ENCODE results near the gene CEP250. TPM values are rescaled to one million over a fixed set of nuclear protein-coding genes. Genes with fewer than 3 reads are reported as not detected.

CEP250 gene
- total RNA-seq, 4 donors from 2014 or later = 10.9 to 13.9 (median 12.8) TPM

DNA sequence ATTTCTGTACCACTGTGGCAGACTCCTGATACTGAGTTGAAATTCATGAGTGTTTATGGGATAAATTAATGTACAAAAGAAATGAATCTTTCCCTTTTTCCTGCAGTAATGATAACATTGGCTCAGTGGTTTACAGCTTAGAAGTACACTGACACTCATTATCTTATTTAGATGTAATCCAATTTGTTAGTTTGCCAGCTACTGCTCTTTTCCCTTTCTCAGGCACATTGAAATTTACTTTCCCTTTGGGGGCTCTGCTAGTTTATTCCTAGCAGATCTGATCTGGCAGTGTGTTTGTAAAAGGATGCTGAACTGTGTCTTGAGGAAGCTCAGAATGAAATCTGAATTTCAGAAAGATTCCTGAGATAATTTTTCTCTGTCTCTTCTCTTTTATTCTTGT is 3.0 kb downstream of the CEP250 start:
- intact Hi-C loops (cut with DNase I; ENCODE audit: low total_unique reads) = loop anchor here (10.0 kb wide), 2 partner anchors 314 to 634 kb away; partner anchors contain the start of genes EDEM2 and NCOA6

DNA sequence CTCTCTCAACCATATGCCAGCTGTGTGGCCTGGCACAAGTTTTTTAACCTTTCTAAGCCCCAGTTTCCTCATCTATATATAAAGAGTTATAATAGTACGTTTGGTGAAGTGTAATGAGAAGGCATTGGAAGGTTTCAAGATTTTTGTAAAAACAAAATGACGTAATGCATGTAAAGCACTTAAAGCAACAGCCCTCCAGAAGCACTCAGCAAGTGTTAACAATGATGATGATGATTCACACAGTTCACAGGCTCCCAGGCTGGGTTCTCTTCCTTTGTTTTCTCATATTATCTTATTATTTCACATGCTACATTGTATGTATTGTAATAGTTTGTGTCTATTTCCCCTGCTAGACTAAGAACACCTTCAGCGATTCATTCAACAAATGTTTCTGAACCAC is 6.2 kb downstream of the CEP250 start:
- H3K27ac ChIP-seq = no peak overlapping the region
- no peak for ATAC-seq
- no peak overlapping the region for H3K4me3 ChIP-seq
- in situ Hi-C loops (cut with MboI; ENCODE audit: low sequenced_read_pairs in 4 of 4) (no loop called here), intact Hi-C loops (cut with DNase I; ENCODE audit: low total_unique reads) (loop anchor here (10.0 kb wide), 2 partner anchors 153 to 683 kb away; partner anchors contain the start of gene SPAG4)
- peaks cover 0 to 46% of the 10 kb centered on the region in 2 donors for H3K36me3 ChIP-seq
- peaks cover 3 to 6% of the 10 kb centered on the region in 2 donors for H3K4me1 ChIP-seq
- TF ChIP-seq, protein P1, sequence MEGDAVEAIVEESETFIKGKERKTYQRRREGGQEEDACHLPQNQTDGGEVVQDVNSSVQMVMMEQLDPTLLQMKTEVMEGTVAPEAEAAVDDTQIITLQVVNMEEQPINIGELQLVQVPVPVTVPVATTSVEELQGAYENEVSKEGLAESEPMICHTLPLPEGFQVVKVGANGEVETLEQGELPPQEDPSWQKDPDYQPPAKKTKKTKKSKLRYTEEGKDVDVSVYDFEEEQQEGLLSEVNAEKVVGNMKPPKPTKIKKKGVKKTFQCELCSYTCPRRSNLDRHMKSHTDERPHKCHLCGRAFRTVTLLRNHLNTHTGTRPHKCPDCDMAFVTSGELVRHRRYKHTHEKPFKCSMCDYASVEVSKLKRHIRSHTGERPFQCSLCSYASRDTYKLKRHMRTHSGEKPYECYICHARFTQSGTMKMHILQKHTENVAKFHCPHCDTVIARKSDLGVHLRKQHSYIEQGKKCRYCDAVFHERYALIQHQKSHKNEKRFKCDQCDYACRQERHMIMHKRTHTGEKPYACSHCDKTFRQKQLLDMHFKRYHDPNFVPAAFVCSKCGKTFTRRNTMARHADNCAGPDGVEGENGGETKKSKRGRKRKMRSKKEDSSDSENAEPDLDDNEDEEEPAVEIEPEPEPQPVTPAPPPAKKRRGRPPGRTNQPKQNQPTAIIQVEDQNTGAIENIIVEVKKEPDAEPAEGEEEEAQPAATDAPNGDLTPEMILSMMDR (IDR thresholded peaks at IDR 0.05 in 4 of 5, conservative IDR thresholded peaks at IDR 0.05 in 1 of 5) = no peak
- no peak for TF ChIP-seq POLR2A (IDR thresholded peaks at IDR 0.05)
- DNase-seq = no peak
- no peaks in the 10 kb centered on the region for H3K27me3 ChIP-seq
- H3K9me3 ChIP-seq = no peaks in the 10 kb centered on the region

More for the DNA sequence above, 3.0 kb downstream of the CEP250 start:
- Histone ChIP-seq H3K4me1 (peaks cover 20 to 22% of the 10 kb centered on the region in 2 donors), H3K27ac (no peak overlapping the region), H3K27me3 (no peaks in the 10 kb centered on the region), H3K36me3 (peaks cover 0 to 35% of the 10 kb centered on the region in 2 donors), H3K9me3 (no peaks in the 10 kb centered on the region), H3K4me3 (no peak overlapping the region)
- TF ChIP-seq, protein P1 (IDR thresholded peaks at IDR 0.05 in 4 of 5, conservative IDR thresholded peaks at IDR 0.05 in 1 of 5) = no peak
- no peak for TF ChIP-seq POLR2A (IDR thresholded peaks at IDR 0.05)
- no peak for ATAC-seq
- in situ Hi-C loops (cut with MboI; ENCODE audit: low sequenced_read_pairs in 4 of 4) = no loop called here
- no peak for DNase-seq

DNA sequence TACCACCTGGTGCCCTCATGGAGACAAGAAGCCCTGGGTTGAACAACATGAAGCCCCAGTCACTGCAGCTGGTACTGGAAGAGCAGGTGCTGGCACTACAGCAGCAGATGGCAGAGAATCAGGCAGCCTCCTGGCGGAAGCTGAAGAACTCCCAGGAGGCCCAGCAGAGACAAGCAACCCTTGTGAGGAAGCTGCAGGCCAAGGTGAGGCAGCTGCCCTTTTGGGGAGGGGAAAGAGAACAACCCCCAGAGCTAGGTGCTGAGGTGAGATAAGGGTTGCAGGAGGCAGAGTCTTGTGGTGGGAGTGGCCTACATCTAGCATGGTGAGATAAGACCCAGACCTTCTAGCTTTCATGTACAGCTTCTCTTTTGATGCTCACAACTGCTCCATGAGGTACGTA is 7.0 kb downstream of the CEP250 start:
- intact Hi-C loops (cut with DNase I; ENCODE audit: low total_unique reads) = loop anchor here (10.0 kb wide), 2 partner anchors 152 to 682 kb away; partner anchors contain the start of gene SPAG4
- no peaks in the 10 kb centered on the region for H3K9me3 ChIP-seq
- DNase-seq (no peak), ATAC-seq (no peak)
- H3K27ac ChIP-seq = no peak overlapping the region
- no peak overlapping the region for H3K4me3 ChIP-seq
- no peaks in the 10 kb centered on the region for H3K27me3 ChIP-seq
- H3K36me3 ChIP-seq = peaks cover 0 to 46% of the 10 kb centered on the region in 2 donors
- in situ Hi-C loops (cut with MboI; ENCODE audit: low sequenced_read_pairs in 4 of 4) = no loop called here
- TF ChIP-seq, protein P1 (IDR thresholded peaks at IDR 0.05 in 4 of 5, conservative IDR thresholded peaks at IDR 0.05 in 1 of 5) = no peak
- no peak for TF ChIP-seq POLR2A (IDR thresholded peaks at IDR 0.05)
- H3K4me1 ChIP-seq = peaks cover 2 to 12% of the 10 kb centered on the region in 2 donors

DNA sequence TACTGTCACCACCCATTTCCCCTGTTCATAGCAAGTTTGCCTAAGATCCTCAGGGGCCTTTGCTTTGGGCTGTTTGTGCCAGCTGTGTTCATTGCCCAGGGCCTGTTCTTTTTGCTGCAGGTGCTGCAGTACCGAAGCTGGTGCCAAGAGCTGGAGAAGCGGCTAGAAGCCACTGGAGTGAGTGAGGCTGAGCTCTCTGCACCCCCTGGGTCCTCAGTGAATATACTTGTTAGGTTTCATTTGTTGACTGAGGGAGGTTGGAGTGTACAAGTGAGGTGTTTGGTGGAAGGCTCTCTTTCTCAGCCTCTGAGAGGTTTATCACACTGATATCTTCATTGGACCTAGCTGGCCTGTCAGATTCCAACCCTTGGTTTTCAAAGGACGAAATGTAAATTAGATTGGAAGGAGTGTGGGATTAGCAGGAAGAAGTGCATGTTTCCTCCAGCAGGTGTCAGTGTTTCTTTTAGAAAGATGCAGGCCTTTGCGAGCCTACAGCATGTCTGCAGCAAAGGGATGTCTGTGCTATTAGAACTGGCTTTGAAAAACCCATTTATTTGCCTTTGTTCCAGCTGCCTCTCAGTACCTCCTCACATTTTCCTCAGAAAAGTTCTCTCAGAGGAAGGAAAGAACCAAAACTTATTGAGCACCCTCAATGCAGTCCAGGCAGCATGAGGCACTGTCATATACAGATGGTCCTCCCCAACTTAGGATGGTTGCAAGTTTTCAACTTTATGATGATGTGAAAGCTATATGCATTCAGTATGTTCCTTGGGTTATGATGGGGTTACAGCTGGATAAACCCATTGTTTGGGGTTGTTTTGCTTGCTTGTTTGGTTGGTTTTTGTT is 8.3 kb downstream of the CEP250 start:
- Histone ChIP-seq H3K27me3 (no peaks in the 10 kb centered on the region), H3K36me3 (peaks cover 0 to 40% of the 10 kb centered on the region in 2 donors), H3K4me1 (peaks cover 13 to 25% of the 10 kb centered on the region in 2 donors), H3K9me3 (no peaks in the 10 kb centered on the region), H3K4me3 (no peak overlapping the region), H3K27ac (peak overlapping the region in 1 of 4 donors; percentile 19)
- ATAC-seq (peak; percentile 69 to 72), DNase-seq (peak; percentile 14 to 35)
- intact Hi-C loops (cut with DNase I; ENCODE audit: low total_unique reads) (loop anchor here (1.0 to 10.0 kb wide), 3 partner anchors 34 to 681 kb away; partner anchors contain the start of gene SPAG4), in situ Hi-C loops (cut with MboI; ENCODE audit: low sequenced_read_pairs in 4 of 4) (no loop called here)
- TF ChIP-seq POLR2A (IDR thresholded peaks at IDR 0.05) = no peak
- TF ChIP-seq, protein P1 (IDR thresholded peaks at IDR 0.05 in 4 of 5, conservative IDR thresholded peaks at IDR 0.05 in 1 of 5) = peak; percentile 60 to 77 (median 72)
